Dendritic cell treated with granulocyte-macrophage colony-stimulating factor and Interleukin-4, amounts not matched to agents 40 ng/mL and 50 ng/mL, for 4 days (primary cell): ENCODE measurements around the gene C19orf85.

ENCODE experiments used
- H3K27ac Mint-ChIP-seq: one replicate; pipeline ENCODE4 v1.8.0; 2022; ENCODE audit warnings: mild to moderate bottlenecking, mixed read lengths
- H3K27me3 Mint-ChIP-seq: one replicate; pipeline ENCODE4 v1.8.0; 2022; ENCODE audit warnings: mild to moderate bottlenecking, mixed read lengths
- H3K36me3 Mint-ChIP-seq: one replicate; pipeline ENCODE4 v1.8.0; 2022; ENCODE audit warnings: low read depth, mixed read lengths
- H3K4me1 Mint-ChIP-seq: one replicate; pipeline ENCODE4 v1.8.0; 2022; ENCODE audit warnings: low read depth, mixed read lengths
- H3K4me3 Mint-ChIP-seq: one replicate; pipeline ENCODE4 v1.8.0; 2022; ENCODE audit warnings: mild to moderate bottlenecking, moderate library complexity, mixed read lengths
- H3K9me3 Mint-ChIP-seq: one replicate; pipeline ENCODE4 v1.8.0; 2022; ENCODE audit warnings: mixed read lengths
- intact Hi-C: fragments of 100-400 bp; cut with micrococcal nuclease; formaldehyde crosslinking; loops from one replicate; pipeline ENCODE4 v1.15.0; 2022

Gene C19orf85

DNA sequence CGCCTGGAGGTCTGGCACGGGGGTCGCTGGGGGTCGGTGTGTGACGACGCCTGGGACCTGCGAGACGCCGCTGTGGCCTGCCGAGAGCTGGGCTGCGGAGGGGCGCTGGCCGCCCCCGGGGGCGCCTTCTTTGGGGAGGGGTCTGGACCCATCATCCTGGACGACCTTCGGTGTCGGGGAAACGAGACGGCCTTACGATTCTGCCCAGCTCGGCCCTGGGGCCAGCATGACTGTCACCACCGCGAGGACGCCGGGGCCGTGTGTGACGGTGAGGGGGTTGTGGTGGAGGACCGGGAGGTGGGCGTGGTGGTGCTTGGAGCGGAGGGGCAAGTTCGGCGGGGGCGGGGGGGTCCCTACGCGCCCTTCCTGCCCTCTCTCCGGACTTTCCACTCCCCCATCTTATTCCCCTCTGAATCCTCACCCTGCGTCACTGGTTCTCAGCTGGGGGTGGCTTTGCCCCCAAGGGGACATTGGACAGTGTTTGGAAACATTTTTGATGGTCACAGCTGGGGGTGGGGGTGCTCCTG lies 29.2 kb upstream of the C19orf85 start:
- no peak overlapping the region for H3K4me3 Mint-ChIP-seq

DNA sequence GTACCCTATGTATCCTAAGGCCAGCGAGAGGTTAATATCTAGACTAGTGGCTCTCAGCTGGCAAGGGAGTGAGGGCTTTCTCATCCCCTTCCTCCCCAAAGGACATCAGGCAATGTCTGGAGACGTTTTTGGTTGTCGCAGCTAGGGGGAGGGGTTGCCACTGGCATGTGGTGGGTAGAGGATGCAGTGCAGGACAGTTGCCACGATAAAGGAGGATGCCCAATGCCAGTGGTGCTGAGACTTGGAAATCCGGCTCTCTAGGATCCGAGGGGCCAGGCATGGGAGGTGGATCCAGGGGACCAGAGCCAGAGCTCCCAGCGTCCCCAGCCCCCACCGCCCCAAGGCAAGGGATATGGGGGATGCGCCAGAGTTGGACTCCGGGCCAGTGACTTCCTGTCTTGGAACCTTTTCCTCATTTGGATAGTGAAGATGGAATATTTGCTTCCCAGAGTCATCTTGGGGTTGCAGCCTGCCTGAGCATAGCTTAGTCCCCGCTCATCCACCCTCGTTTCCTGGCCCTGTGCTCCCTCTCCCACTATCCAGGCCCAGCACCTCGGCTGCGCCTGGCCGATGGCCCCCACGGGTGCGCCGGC lies 28.6 kb upstream of the C19orf85 start:
- intact Hi-C loops = no loop called here
- Mint-ChIP-seq H3K9me3 (no peaks in the 10 kb centered on the region), H3K36me3 (no peaks in the 10 kb centered on the region), H3K4me3 (no peak overlapping the region), H3K27ac (no peak overlapping the region), H3K4me1 (peaks cover 13% of the 10 kb centered on the region), H3K27me3 (peaks cover 46% of the 10 kb centered on the region)

More for the DNA sequence above, 29.2 kb upstream of the C19orf85 start:
- Mint-ChIP-seq H3K9me3 (no peaks in the 10 kb centered on the region), H3K4me1 (peaks cover 8% of the 10 kb centered on the region), H3K36me3 (no peaks in the 10 kb centered on the region), H3K27ac (no peak overlapping the region), H3K27me3 (peaks cover 42% of the 10 kb centered on the region)
- intact Hi-C loops = no loop called here

- H3K27ac Mint-ChIP-seq = no peak overlapping the region
- H3K36me3 Mint-ChIP-seq = no peaks in the 10 kb centered on the region
- peaks cover 20% of the 10 kb centered on the region for H3K4me1 Mint-ChIP-seq
- H3K9me3 Mint-ChIP-seq = no peaks in the 10 kb centered on the region
- no peak overlapping the region for H3K4me3 Mint-ChIP-seq
- intact Hi-C loops = no loop called here
- peaks cover 49% of the 10 kb centered on the region for H3K27me3 Mint-ChIP-seq
Measured at GRCh38 chr19:55492362-55492944, 27.9 kb upstream of the C19orf85 start.

- Mint-ChIP-seq H3K9me3 (no peaks in the 10 kb centered on the region), H3K4me3 (no peak overlapping the region), H3K4me1 (peaks cover 23% of the 10 kb centered on the region), H3K36me3 (no peaks in the 10 kb centered on the region), H3K27me3 (peaks cover 51% of the 10 kb centered on the region), H3K27ac (no peak overlapping the region)
- intact Hi-C loops = no loop called here
Measured at GRCh38 chr19:55491546-55492360, 27.2 kb upstream of the C19orf85 start.

GRCh38 chr19:55490478-55491432 lies 26.2 kb upstream of the C19orf85 start:
- Mint-ChIP-seq H3K27ac (no peak overlapping the region), H3K36me3 (no peaks in the 10 kb centered on the region), H3K4me1 (peaks cover 29% of the 10 kb centered on the region), H3K27me3 (peaks cover 57% of the 10 kb centered on the region), H3K9me3 (no peaks in the 10 kb centered on the region), H3K4me3 (no peak overlapping the region)
- intact Hi-C loops = no loop called here

DNA sequence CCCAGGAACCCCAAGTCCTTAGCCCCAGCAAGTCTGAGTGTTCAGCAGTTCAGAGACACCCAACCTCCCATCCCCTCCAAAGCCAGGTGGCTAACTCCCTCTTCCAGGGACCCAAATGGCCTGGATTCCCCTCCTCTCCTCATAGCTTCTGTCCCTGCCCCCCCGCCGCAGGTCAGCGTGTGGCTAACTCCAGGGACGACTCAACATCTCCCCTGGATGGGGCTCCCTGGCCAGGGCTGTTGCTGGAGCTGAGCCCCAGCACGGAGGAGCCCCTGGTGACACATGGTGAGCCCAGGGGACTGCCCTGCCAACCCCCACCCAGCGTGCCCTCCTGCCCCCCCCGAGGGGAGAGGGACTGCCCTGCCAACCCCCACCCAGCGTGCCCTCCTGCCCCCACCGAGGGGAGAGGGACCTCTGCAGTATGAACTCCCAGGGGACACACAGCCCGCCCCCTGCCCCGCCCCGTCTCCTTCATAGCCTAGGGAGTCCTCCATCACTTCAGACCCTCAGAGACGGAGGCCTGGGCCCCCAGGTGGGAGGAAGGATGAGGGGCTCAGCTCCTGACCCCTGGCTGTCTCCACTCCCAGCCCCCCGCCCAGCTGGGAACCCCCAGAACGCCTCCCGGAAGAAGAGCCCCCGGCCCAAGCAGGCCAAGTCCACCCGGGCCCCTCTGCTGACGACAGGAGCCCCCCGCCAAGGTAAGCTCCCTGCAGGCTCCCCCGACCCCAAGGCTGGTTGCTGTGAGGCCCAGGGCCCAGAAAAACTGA lies 25.3 kb upstream of the C19orf85 start:
- H3K4me3 Mint-ChIP-seq = no peak overlapping the region
- no peak overlapping the region for H3K27ac Mint-ChIP-seq
- H3K9me3 Mint-ChIP-seq = no peaks in the 10 kb centered on the region
- H3K36me3 Mint-ChIP-seq = no peaks in the 10 kb centered on the region
- peaks cover 33% of the 10 kb centered on the region for H3K4me1 Mint-ChIP-seq
- peaks cover 64% of the 10 kb centered on the region for H3K27me3 Mint-ChIP-seq
- intact Hi-C loops = no loop called here

DNA sequence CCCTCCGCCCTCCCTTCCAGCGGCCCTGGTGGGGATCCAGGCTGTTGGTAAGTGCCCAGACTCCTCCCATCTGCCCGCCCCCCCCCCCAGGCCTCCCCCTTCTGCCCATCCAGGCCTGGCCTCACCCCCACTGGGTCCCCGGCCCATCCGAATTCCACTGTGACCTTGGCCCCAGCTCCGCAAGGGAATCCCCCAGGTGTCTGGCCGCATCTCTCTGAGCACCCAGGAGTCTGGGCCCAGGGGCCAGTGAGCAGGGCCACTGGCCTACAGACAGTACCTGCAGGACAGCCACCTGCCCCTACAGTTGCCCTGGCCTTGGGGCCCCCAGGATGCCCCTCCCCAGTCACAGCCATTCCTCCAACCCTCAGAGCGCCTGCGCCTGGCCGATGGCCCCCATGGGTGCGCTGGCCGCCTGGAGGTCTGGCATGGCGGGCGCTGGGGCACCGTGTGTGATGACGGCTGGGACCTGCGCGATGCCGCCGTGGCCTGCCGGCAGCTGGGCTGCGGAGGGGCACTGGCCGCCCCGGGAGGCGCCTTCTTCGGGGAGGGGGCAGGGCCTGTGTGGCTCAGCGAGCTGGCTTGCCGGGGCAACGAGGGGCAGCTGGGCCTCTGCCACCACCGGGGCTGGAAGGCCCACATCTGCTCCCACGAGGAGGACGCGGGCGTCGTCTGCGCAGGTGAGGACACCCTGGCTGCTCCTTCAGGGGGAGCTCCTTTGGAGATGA lies 24.6 kb upstream of the C19orf85 start:
- intact Hi-C loops = no loop called here
- Mint-ChIP-seq H3K4me1 (peaks cover 34% of the 10 kb centered on the region), H3K27me3 (peaks cover 62% of the 10 kb centered on the region), H3K4me3 (no peak overlapping the region), H3K27ac (no peak overlapping the region), H3K9me3 (no peaks in the 10 kb centered on the region), H3K36me3 (peaks cover 2% of the 10 kb centered on the region)

DNA sequence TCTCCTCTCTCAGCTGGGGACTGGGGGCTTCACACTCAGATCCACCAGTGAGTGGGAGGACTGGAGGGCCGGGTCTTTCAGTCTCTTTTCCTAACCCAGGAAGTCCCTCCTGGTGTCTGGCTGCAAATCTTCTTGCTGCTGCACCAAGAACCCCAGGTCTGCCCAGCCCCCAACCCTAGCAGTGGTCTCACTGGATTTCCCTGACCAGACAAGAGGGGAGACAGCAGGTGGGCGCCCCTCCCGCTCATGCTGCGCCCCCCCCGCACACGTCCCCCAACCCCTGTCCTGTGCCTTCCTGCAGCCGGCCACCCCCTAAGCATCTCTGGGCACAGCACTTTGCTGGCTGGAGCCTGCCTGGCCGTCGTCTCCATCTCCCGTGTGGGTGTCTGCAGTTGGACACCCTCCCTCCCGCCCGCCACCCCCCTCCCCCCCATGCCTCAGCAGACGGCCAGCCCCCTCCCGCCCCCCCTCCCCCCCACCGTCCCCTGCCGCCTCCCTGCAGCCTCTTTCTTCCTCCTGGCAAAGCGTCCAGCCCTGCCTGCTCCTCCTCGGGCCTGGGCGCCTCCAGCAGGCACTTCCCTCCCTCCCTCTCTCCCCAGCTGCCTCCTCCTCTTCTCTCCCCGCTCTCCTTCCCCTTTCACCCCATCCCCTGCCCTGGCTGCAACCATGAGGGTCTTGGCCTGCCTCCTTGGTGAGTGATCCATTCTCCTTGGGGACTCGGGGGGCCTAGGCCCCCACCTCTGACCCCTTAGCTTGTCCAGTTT lies 23.6 kb upstream of the C19orf85 start, which contains the start of gene SSC5D:
Gene SSC5D, plus strand, starts transcription at position 513 of the 764 bp plus-strand sequence. Its CDS starts 154 bp downstream, at position 667.
- intact Hi-C loops = no loop called here
- H3K9me3 Mint-ChIP-seq = no peaks in the 10 kb centered on the region
- peak within 1 kb of the TSS; percentile 47 for H3K27ac Mint-ChIP-seq
- peaks cover 12% of the 10 kb centered on the region for H3K36me3 Mint-ChIP-seq
- peaks cover 34% of the 10 kb centered on the region for H3K4me1 Mint-ChIP-seq
- H3K27me3 Mint-ChIP-seq = peaks cover 61% of the 10 kb centered on the region
- no peak within 1 kb of the TSS for H3K4me3 Mint-ChIP-seq

DNA sequence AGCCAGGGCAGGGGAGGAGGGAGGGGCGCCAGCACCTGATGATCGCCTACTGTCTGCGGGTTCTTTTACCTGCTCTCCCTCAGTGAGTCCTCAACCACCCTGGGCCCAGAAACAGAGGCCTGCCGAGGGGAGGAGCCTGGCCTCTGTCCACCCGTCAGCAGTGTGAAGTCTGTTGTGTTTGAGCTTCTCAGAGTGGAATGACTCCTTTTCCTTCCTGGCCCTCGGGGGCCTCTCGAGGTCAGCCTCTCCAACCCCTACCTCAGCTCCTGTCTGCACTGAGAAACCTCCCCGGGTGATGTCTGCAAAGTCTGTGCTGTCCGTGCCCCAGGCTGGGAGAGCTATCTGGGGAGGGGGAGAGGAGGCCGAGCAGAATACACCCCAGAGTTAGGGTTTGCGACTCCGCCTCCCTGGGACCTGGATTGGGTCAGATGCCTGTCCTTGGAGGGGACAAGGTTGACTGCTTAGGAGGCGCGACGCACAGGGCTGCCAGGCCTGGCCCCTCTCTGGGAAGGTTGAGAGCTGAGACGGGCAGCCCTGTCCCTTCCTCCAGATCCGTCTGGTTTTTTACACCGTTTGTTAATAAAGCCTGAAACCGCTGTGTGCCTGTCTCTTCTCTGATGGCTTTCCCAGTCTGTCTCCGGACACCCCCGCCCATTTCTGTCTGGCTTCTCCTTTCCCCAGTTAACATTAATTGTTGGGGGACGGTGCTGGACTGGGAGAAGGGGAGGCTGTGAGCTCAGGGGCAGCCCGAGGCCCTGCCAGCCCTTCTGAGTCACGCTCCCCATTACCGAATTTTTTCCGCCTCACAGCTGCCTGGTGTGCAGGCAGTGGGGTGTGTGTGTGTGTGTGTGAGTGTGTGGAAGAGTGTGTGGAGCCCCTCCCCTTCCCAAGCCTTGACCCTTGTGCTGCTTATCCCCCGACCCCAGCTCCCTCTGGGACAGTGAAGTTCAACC lies 22.7 kb upstream of the C19orf85 start:
- peaks cover 54% of the 10 kb centered on the region for H3K27me3 Mint-ChIP-seq
- H3K27ac Mint-ChIP-seq = peak overlapping the region; percentile 45
- peaks cover 34% of the 10 kb centered on the region for H3K4me1 Mint-ChIP-seq
- H3K9me3 Mint-ChIP-seq = no peaks in the 10 kb centered on the region
- H3K36me3 Mint-ChIP-seq = peaks cover 20% of the 10 kb centered on the region
- no peak overlapping the region for H3K4me3 Mint-ChIP-seq
- intact Hi-C loops = no loop called here

DNA sequence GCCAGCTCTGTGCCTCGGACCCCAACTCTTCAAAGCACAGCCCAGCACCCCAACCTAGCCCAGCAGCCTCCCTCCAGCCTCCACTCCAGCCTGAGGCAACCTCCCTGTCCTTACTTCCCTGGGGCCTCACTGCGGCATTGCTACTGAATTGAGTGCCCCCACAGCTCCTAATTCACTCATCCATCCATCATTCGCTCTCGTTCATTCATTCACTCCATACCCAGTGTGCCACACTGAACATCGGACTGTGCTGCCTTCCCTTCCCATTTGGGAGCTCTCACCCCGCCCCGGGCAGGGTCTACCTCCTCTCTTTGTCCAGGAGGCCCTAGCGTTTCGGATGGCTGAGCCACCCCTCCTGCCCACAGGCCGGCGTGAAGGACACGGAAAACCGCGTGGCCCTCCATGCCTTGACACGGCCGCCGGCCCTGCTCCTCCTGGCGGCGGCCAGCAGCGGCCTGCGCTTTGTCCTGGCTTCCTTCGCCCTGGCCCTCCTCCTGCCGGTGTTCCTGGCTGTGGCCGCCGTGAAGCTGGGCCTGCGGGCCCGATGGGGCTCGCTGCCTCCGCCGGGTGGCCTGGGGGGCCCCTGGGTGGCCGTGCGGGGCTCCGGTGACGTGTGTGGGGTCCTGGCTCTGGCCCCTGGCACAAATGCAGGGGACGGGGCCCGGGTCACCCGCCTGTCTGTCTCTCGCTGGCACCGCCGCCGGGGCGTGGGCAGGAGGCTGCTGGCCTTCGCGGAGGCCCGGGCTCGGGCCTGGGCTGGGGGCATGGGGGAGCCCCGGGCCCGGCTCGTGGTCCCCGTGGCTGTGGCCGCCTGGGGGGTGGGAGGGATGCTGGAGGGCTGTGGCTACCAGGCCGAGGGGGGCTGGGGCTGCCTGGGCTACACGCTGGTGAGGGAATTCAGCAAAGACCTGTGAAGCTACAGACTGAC lies 21.8 kb upstream of the C19orf85 start:
- Mint-ChIP-seq H3K9me3 (no peaks in the 10 kb centered on the region), H3K4me1 (peaks cover 34% of the 10 kb centered on the region), H3K36me3 (peaks cover 25% of the 10 kb centered on the region), H3K27me3 (peaks cover 46% of the 10 kb centered on the region), H3K4me3 (no peak overlapping the region), H3K27ac (no peak overlapping the region)
- intact Hi-C loops = no loop called here
